Endothelial cell of umbilical vein (primary cell): Measurements from ENCODE around the gene RMRP.

Source experiments
- EZH2 ChIP-seq: IDR thresholded peaks from 2 replicates; pipeline ENCODE4 v1.6.1; 2012; ENCODE audit warnings: borderline replicate concordance, low read depth, mild to moderate bottlenecking, moderate library complexity, low read length, inconsistent platforms; ENCODE audit not compliant: severe bottlenecking
- POLR2A ChIP-seq: IDR thresholded peaks from 2 replicates; pipeline ENCODE4 v1.6.1; 2012; ENCODE audit warnings: low read depth, mild to moderate bottlenecking, control low read depth, low read length
- POLR2AphosphoS5 ChIP-seq: IDR thresholded peaks from 2 replicates; pipeline ENCODE4 v1.6.1; 2012; ENCODE audit warnings: low read depth, mild to moderate bottlenecking, control low read depth, low read length, moderate library complexity; ENCODE audit not compliant: insufficient read depth
- TF ChIP-seq, protein P1 (sequence below), 2 donors: IDR thresholded peaks; 1 replicate in 1 of 2; 2 replicates in 1 of 2; pipeline ENCODE4 v1.5.1; 2011; ENCODE audit warnings: low read length in 2 of 2, mild to moderate bottlenecking in 2 of 2, moderate library complexity in 2 of 2, control low read depth in 1 of 2, inconsistent platforms in 1 of 2, low read depth in 1 of 2; ENCODE audit not compliant: insufficient read depth in 1 of 2; ENCODE audit errors: extremely low read depth in 1 of 2
- TF ChIP-seq, protein P2 (sequence below): IDR thresholded peaks from 2 replicates; pipeline ENCODE4 v1.6.1; 2011; ENCODE audit not compliant: insufficient read depth, insufficient read length

DNA sequence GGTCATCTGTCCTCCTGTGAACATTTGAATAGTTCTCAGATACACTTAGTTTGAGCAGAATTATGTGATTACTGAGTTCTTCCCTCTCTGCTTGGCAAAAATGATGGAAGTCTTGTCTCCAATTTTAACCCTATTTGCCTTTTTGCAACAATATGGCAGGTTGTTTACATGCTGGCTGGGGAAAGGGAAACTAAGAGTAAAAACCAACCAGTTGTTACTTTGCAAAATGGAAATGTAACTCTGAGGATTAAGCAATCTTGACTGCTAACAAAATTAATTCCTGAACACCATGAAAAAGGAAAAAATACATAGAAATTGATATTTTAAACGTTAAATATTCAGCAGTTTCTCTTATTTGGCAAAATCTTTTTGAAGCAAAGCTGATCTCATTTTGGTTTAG lies 18.2 kb downstream of the RMRP start:
- TF ChIP-seq, protein P1, sequence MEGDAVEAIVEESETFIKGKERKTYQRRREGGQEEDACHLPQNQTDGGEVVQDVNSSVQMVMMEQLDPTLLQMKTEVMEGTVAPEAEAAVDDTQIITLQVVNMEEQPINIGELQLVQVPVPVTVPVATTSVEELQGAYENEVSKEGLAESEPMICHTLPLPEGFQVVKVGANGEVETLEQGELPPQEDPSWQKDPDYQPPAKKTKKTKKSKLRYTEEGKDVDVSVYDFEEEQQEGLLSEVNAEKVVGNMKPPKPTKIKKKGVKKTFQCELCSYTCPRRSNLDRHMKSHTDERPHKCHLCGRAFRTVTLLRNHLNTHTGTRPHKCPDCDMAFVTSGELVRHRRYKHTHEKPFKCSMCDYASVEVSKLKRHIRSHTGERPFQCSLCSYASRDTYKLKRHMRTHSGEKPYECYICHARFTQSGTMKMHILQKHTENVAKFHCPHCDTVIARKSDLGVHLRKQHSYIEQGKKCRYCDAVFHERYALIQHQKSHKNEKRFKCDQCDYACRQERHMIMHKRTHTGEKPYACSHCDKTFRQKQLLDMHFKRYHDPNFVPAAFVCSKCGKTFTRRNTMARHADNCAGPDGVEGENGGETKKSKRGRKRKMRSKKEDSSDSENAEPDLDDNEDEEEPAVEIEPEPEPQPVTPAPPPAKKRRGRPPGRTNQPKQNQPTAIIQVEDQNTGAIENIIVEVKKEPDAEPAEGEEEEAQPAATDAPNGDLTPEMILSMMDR (IDR thresholded peaks at IDR 0.05; ENCODE audit: extremely low read depth in 1 of 2, insufficient read depth in 1 of 2, low read depth in 1 of 2, low read length in 2 of 2) = no peak
- TF ChIP-seq POLR2AphosphoS5 = no peak
- no peak for TF ChIP-seq POLR2A
- TF ChIP-seq, protein P2, sequence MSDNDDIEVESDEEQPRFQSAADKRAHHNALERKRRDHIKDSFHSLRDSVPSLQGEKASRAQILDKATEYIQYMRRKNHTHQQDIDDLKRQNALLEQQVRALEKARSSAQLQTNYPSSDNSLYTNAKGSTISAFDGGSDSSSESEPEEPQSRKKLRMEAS = no peak
- no peak for TF ChIP-seq EZH2
